Stimulated activated CD4-positive, alpha-beta T cell treated with anti-CD3 and anti-CD28 coated beads, Interleukin-2, amount 100 ng/mL, for 48 hours (primary cell): ENCODE data around the gene NR3C1.
A peak's percentile ranks its signal among the peaks of the same experiment; 100 is the strongest.

ENCODE experiments used
- DNase-seq, 2 donors: peaks; one replicate each; pipeline ENCODE4 v3.0.0-alpha.2; 2020

Gene NR3C1

DNA sequence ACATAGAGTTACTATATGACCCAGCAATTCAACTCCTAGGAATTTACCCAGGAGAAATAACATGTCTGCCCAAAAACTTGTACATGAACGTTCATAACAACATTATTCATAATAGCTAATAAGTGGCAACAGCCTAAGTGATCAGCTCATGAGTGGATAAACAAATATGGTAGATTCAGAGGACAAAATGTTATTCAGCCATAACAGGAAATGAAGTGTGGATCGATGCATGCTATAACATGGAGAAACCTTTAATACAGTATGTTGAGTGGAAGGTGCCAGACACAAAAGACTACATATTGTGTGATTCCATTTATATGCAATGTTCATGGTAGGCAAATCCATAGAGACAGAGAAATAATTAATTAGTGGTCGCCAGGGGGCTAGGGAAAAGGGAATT lies 22.3 kb upstream of the NR3C1 start:
- no peak for DNase-seq

DNA sequence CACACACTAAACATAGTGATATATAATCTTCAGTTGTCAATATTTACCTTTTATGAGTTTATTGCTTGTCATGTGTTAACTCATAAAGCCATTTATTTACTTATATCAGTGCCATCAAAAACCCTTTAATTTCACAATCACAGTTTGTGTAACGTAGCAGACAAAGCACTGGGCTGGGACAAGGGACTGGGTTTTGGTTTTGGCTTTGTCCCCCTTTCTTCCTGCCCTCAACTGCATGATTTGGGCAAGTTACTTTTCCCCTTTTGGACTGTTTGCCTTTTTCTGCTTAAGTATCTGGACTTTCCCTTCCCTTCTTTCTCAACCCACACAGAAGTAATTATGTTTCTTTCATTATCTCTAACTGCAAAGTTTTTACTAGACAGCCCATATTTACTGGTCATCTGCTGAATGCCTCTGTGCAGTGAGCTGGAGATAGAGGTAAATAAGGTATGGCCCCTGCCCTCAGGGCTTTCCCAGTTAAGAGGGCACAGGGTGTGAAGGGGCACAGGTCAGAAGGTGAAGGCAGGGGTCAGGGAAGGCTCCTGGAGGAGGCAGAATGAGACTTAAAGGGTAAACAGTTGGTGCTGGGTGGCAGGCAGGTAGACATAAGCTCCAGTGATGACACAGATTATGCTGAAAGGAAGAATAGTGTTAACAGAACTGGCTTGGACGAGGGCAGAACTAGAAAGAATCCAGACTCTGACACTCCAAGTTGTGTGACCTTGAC lies 14.8 kb upstream of the NR3C1 start:
- no peak for DNase-seq

DNA sequence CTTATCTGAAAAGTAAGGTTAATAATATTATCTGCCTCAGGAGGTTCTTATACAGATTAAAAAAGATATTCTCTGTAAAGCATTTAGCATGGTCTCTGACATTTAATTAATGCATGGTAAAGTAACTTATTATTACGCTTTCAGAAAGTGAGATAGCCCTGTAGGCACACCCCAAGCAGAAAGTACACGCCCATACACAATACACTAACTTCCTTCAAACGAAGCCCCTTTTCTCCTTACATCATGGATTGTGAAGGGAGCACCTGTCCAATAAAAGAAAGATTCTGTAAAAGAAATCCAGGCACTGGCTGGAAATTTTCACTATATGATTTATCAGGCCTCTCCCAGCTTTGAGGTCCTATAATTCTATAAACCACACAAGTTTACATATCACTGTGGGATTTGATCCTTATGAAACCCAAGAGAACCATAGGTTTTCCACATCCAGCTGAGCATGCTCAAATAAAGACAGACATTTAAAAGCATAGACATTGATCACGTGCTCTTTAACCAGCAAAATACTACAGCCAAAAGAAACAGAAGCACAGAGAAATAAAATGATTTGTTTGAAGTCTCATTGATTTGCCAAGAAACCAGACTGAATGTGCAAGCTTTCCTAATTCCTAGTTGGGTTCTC lies 14.1 kb upstream of the NR3C1 start:
- DNase-seq = no peak

DNA sequence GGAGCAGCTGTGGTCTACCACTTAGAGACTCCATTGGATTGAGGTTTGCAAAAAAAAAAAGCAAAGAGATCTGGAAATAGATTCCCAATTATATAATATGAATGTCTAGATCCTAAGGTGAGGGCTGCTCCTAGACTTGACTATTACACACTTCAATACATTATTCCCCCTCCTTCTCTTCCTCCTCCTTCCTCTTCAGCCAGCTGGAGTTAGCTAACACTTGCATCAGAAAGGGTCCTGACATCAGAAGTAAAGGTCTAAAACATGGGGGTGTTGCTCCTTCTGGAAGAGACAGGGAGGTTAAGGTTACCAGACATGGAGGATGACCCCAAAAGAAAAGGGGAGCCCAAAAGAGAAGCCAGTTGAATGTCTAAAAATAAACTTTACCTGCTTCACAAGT lies 12.9 kb upstream of the NR3C1 start:
- no peak for DNase-seq

DNA sequence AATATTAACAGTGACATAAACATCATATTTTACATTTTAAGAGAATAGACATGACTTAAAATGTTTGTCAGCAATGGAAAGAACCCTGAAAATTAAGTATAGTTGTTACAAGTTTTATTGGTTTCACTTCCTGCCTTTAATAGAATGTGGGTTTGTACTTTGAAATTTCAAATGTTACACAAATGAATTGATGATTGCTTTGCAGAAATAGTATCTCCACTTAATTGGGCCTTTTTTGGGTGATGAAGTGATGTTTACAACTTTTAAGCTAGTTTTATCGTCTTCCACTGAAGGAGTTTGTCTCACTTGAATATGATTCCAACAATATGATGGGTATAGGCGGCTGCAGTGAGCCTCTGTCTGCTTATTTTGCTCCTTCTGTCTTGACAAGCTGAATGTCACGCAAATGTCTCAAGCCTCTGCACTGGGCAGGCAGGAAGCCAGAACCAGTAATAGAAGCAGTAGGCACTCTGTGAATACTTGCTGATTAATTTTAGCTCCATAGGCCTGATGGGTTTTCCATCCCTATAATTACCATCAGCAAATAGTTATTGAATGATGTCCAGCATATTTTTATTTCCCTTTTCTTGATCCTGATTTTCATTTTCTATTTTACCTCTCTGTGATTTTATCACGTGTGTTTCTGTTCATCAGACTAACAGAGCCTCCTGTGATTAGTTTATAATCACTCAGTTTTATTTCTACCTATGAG lies 10.6 kb upstream of the NR3C1 start:
- no peak for DNase-seq

DNA sequence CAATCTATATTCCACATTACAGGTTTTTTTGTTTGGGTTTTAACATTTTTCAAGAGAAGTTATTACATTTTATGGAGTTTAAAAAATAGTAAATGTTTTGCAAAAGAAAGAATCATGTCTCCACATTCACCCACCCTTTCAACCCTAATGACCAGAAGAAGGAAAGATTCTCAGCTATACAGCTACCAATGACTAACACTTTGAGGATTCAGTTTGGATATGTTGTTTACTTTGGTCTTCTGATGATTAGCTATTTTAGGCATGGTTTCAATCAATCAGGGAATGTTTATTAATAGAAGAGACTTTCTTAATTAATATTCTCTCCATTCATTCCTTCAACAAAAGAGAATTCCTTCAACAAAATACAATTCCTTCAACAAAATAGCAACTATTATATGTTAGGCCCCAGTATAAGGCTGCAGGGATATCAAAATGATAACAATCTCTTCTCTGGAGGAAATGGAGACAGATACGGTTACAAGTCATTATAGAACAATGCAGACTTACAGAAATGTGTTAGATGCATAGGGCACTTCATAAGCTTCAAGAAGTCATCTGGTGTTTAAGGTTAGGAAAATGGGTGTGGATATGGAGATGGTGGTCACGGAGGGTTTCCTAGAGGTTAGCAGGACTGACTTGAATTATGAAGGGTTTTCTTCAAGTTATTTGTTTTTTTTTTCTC lies 9.3 kb upstream of the NR3C1 start:
- DNase-seq = no peak

DNA sequence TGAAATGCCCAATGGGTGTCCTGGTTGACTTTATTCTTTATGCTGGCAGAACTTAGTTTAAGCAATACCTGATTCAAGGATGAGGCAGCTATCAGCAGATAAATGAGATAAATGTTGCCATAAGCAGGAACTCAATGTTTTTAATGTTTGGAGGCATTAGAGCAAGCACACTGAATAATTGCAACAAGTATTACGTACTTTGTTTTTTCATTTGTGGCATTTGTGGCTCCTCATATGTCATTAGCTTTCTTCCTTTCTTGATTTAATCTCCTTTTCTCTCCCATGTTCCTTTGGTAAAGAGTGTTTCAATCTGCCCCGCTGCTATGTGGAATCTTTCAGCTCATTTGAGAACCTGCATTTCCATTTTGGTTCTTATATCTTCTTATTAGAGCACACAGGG lies 6.4 kb upstream of the NR3C1 start:
- DNase-seq = no peak

DNA sequence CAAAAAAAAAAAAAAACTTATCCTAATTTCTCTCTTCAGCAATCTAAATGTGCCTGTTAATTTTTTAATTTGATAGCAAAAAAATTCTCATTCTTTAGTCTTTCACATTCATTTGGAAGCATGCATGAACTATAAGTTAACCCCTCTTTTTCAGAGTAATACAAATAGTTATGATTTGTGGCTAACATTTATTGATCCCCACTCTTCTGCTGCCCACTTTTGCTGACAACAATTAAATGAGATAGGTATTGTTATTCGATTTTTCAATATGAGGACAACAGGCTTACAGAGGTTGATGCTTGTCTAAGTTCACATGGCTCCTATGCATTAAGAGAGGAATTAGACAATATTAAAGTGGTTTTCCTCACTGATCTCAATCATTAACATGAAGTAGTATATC lies 2.9 kb upstream of the NR3C1 start:
- no peak for DNase-seq

DNA sequence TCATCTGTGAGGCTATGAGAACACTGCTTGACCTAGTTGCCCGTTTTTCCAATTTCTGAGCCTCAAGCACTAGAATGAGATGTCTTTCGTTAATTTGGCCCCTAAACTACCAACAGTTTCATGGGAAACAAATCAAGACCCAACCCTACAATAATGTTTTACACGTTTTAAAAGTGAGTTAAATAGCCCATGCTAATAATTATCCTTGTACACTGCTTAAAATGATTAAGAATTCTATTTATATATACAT lies 2.3 kb upstream of the NR3C1 start:
- DNase-seq = no peak

DNA sequence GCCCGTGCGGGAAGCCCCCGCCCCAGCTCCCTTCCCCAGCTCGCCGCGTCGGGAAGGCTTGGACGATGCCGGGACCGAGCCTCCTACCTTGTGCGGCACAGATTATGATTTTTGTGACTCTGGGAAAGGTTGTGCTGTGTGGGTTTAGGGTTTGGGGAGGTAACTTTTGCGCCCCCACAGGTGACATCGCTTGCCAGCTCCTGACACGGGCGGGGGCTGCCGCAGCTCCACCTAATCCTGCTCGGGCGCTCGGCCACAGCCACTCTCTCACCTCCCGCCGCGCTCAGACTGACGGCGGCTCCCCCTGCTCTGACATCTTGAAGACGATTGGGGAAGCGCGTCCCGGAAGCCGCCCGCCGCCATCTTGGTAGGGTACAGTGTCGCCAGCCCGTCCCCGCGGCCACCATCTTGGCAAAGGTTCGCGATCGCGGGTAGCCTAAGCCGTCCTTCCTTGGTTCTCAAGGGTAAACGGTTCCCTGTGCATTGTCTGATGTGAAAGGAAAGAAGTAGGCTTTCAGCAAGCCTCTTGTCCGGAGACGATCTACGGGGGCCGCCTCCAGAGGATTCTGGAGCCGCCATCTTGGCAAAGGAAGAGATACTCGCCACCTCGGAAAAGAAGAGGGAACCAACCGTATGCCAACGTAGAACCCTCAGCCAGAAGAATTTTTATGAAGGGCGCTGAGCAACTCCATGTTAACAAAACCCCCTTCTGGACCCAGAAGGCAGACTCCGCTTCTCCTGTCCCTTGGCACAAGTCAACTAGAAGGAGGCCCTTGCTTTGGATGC lies 1.8 kb upstream of the NR3C1 start:
- DNase-seq = peak; percentile 82 to 84

DNA sequence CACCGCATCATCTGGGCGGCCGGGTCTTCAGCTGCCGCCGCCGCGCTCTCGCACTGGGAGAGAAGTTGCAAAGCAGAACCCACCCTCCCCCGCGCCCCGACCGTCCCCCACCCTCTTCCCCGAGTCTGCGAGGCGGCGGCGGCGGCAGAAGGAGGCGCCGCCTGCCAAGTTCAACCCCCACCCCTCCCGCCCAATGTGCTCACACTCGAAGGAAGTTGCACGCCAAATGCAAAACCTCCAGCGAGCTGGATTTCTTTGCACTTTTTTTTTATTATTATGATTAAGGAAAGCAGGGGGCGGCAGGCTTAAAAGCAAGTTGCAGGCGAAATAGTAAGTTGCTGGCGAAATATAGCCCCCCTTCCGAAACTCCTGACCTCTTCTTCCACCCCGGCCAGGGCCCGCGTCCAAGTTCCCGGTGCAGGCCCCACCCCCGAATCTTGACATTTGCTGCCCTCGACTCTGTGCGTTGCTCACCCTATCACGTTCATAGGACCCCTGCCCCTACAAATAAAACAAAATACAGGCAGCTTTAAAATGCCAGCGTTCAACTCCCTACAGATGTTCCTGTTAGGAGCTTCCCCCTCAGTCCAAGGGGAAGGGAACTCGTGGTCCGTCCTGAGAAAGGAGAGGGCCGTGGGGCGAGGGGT lies 1.1 kb upstream of the NR3C1 start:
- DNase-seq = peak; percentile 50 to 59

DNA sequence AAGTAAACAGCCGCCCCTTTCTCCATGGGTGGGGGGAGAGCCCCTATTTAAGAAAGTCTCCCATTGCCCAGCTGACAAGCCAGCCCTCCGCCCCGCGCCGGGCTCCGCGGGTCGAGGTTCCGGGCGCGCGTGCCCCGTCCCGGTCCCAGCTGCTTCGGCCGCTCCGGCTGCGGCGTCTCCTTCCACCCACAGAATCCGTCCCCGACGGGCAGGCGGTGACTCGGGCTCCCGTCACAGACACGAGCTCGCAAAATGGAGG lies 223 bp downstream of the NR3C1 start:
- no peak for DNase-seq

DNA sequence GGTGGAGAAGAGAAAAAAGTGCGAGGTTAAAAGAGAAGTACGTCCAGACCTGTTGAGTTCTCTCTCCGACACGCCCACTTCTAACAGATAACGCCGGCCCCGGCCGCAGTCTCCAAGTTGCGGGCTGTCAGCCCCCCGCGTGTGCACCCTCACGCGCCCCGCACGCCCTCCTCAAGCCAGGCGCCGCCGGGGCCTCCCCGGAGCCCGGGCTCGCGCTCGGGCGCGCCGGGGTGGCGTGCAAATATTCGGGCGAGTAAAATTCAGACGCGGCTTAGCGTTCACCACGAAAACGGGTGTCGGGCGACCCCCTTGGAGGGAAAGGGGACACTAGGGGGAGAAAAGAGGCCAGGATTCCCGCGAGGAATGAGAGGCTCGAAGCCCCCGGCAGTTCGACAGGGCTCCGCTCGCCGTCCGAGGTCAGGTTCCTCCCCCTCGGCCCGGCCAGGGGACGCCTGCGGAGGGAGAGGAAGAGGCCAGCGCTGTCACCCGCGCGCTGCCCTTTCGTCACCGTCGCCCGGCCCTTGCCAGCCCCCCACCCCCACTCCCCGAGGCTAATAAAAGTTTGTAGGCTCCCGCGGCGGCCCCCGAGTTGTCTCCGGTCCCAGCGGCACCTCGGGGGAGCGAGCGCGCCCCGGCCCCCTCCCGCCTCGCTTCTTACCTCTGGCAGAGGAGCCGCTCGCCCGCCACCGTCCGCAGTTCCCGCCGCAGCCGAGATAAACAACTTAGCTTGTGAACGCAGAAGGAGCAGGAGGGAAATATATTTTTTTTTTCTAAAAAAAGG lies 743 bp downstream of the NR3C1 start:
- peak; percentile 28 to 46 for DNase-seq

DNA sequence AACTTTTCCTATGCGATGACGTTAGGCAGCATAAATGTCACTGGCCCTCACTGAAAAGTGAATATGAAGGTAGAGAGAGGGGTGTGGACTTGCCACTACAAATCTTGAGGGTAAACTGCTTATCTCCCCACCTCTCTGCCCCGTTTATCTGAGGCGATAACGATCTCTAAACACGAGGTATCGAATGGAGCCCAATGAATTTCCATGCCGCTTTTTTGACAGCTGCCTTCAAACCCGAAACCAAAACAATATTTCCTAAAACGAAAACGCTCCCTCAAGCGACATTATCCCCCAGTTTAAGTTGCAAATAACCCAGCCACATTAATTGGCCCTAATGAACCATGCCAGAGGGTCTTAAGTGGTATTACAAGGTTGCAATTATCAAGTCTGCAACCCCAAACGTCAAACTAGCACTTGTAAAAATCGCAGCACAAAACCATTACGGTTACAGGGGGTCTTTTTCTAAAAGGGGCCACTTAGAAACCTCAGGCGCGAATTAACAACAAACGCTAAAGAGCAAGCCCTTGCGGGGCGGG lies 1.4 kb downstream of the NR3C1 start:
- no peak for DNase-seq

DNA sequence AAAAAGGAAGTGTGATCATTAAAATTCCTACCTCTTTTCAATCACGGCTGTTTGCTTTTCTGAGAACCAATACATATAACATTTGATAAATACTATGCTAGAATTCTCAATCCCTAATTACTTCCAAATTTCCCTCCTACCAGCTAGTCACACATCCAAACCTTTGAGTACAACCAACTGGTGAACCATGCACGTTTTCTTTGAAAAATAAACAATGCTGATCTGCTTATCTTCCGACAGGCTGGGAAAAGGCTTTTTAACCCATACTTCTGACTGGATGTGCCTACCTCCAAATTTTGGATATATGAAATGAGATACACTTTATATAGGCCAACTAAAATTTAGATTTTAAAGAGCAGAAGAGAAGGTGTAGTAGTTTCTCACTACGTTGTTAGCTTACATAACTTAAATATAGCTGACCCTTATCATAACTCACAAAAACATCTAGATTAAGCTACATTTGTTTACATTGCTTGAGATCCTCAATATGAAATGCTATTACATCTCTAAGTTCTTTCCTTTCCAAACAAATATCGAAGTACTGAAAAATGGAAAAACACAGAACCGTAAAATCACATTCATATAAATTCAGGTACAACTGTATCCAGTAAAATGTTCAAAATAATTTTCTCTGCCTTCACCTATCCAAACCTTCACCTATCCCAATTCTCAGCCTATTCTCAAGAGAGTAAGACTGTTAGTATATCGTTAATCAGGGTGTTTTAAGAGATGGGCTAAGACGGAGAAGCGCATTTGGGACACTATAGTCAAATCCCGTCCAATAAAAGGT lies 2.1 kb downstream of the NR3C1 start:
- no peak for DNase-seq

DNA sequence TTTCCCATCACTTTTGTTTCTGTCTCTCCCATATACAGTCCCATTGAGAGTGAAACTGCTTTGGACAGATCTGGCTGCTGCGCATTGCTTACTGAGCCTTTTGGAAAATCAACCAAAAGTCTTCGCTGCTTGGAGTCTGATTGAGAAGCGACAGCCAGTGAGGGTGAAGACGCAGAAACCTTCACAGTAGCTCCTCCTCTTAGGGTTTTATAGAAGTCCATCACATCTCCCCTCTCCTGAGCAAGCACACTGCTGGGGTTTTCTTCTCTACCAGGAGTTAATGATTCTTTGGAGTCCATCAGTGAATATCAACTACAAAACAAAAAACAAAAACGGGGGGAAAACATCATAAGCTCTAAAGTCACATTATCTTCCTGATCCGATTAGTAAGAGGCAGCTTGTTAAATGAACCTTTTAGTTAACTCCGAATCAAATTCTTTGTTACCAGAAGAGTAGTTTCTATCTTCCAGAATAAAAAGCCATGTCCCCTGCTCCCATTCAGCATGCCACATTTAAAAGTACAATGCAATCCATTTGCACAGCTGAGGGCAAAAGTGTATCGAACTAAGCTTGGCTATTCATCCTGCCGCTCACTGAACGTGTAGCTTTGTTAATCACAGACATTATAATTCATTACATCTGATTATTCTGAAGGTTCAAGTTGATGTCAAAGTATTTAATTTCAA lies 2.8 kb downstream of the NR3C1 start:
- DNase-seq = no peak

DNA sequence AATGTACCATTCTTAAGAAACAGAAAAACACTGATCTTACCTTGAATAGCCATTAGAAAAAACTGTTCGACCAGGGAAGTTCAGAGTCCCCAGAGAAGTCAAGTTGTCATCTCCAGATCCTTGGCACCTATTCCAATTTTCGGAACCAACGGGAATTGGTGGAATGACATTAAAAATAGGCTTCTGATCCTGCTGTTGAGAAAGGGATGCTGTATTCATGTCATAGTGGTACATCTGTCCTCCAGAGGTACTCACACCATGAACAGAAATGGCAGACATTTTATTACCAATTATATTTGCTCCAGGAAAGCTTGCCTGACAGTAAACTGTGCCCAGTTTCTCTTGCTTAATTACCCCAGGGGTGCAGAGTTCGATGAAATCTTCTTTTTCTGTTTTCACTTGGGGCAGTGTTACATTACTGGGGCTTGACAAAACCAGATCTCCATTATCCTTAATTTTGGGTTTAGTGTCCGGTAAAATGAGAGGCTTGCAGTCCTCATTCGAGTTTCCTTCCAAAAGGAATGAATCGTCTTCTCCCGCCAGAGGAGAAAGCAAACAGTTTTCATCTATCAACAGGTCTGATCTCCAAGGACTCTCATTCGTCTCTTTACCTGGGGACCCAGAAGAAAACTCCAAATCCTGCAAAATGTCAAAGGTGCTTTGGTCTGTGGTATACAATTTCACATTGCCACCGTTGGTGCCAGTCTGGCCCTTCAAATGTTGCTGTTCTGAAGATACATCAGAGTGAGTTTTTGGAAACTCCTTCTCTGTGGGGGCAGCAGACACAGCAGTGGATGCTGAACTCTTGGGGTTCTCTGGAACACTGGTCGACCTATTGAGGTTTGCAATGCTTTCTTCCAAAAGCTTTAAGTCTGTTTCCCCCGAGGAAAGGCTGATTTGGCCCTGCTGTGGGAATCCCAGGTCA lies 3.6 kb downstream of the NR3C1 start:
- DNase-seq = no peak

DNA sequence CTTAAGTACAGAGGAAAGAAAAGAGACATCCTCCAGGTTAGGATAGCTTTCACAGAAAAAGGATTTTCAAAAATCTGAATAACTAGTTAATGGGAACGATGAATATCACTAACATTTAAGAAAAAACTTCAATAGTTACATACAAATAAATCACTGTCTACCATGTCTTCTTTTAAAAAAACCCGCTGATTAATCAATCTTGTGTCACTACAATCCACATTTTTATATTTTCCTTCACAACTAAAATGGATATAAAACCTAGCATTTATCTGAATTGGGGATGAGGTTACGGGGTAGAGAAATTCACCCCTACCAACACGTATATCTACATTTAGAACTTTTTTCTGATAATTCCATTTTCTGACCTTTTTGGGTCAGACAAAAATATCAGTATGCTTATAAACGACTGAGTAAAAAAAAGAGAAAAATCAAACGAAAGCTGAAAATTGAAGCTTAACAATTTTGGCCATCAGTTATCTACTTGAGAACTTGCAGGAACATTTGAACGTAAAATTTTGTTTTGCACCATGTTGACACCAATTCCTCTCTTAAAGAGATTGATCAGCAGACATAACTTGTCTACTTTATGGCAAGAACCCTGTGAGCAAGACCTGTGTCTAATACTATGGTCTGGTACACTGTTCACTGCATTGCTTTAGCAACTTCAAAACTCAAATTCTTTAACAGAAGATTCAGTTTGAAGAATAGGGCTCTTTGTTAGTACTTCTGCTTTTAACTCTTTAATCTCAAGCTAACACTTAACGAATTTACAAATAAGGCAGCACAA lies 4.8 kb downstream of the NR3C1 start:
- DNase-seq = no peak

DNA sequence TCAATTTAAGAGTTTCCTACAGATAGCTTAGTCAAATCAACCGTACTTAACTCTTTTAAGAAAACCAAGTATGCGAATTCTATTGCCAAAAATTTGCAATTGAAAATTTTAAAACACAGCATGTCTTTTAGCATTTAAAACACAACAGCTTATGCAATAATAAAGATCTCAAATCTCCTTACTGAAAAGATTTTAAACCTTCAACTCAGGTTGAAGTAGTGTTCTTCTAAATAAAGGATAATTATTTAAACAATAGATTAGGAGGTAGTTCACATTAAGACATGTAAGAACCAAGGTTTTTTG lies 5.5 kb downstream of the NR3C1 start:
- no peak for DNase-seq
